ENCODE data around the gene SUGCT.

- TF ChIP-seq CTCF (IDR thresholded peaks at IDR 0.05): no peak
- TF ChIP-seq ATF3 (CRISPR knock-in tag; conservative IDR thresholded peaks at IDR 0.05): no peak
- TF ChIP-seq ELF4 (CRISPR knock-in tag; IDR thresholded peaks at IDR 0.05; ENCODE audit: low read depth): no peak
Measured at GRCh38 chr7:40658729-40659128, 523.9 kb downstream of the SUGCT start.
